Gastroesophageal sphincter (tissue), 4 donors: ENCODE results near the gene ITPRIPL2. TPM values are rescaled to one million over a fixed set of nuclear protein-coding genes. Genes with fewer than 3 reads are reported as not detected.

ENCODE experiments used
- ATAC-seq: fragments of 150-250 bp; one replicate; pipeline ENCODE4 v1.9.1; 2016; ENCODE audit warnings: mild to moderate bottlenecking, moderate library complexity
- H3K27ac ChIP-seq, 4 donors: fragments of 200-600 bp; sonication (generic) in 3 of 4; 1 replicate in 3 of 4; 2 replicates in 1 of 4; pipeline ENCODE4 v1.5.1; 2016 to 2019
- H3K27me3 ChIP-seq: fragments of 200-600 bp; sonication (generic); one replicate; pipeline ENCODE4 v1.5.1; 2019
- H3K36me3 ChIP-seq, 2 donors: fragments of 200-600 bp; sonication (generic); one replicate each; pipeline ENCODE4 v1.5.1; 2019; ENCODE audit warnings: control low read depth in 1 of 2
- H3K4me1 ChIP-seq, 3 donors: fragments of 200-600 bp; sonication (generic); 1 replicate in 2 of 3; 2 replicates in 1 of 3; pipeline ENCODE4 v1.5.1; 2016 to 2019; ENCODE audit warnings: control low read depth in 2 of 3
- H3K4me3 ChIP-seq, 2 donors: fragments of 200-600 bp; sonication (generic); one replicate each; pipeline ENCODE4 v1.5.1; 2019; ENCODE audit warnings: mild to moderate bottlenecking in 1 of 2, moderate library complexity in 1 of 2
- H3K9me3 ChIP-seq, 3 donors: fragments of 200-600 bp; sonication (generic); one replicate each; pipeline ENCODE4 v1.5.1; 2017 to 2019; ENCODE audit warnings: control low read depth in 2 of 3
- CTCF ChIP-seq, 4 experiments: fragments of 200-600 bp in 2 of 4; fragments of 450-650 bp in 2 of 4; sonication (generic) in 1 of 4; IDR thresholded peaks; one replicate each; pipeline ENCODE4 v1.5.1; 2017 to 2019; ENCODE audit warnings: antibody characterized with exemption in 4 of 4, mild to moderate bottlenecking in 2 of 4, moderate library complexity in 2 of 4
- EP300 ChIP-seq: sonication (generic); formaldehyde crosslinking; IDR thresholded peaks from one replicate; pipeline ENCODE4 v1.6.1; 2017; ENCODE audit warnings: antibody characterized with exemption, mild to moderate bottlenecking
- POLR2A ChIP-seq, 2 donors: fragments of 450-650 bp; IDR thresholded peaks; one replicate each; pipeline ENCODE4 v1.6.1; 2017; ENCODE audit warnings: antibody characterized with exemption in 2 of 2, mild to moderate bottlenecking in 2 of 2, moderate library complexity in 1 of 2
- POLR2AphosphoS5 ChIP-seq: sonication (generic); formaldehyde crosslinking; IDR thresholded peaks from one replicate; pipeline ENCODE4 v1.6.1; 2017; ENCODE audit warnings: antibody characterized with exemption
- WGBS, 2 donors: methylation state at CpG; one replicate each; pipeline ENCODE4 v1.1.5; 2018; ENCODE audit warnings: low coverage in 1 of 2; 5-methylcytosine and 5-hydroxymethylcytosine counted together
- total RNA-seq, 4 donors: library from RNA; depleted of rRNA; stranded (reverse); fragments of >200 nt; gene quantifications; one replicate each; pipeline ENCODE4 v1.1.0, GENCODE V29; 2016

ITPRIPL2 gene
- total RNA-seq, 4 donors from 2014 or later, result 53.9 to 115 (median 69.2) TPM

DNA sequence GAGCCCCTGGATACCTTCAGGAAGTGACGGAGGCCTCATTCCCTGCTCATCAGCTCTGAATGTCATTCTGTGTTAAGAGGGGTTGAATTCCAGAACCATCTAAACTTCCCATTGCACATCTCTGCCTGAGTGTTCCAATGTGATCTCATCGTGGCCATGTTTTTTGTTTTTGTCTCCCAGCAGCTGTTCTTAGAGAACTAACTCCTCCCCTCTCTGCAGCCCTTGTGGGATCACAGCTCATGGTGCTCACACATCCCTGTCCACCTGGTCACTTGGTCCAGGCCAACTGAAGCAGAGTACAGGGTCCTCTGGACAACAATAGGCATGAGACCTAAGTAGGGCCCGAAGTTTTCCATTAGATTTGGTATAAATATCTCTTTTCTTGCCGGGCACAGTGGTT is 48.3 kb downstream of the ITPRIPL2 start:
- Histone ChIP-seq H3K36me3 (no peaks in the 10 kb centered on the region), H3K4me3 (no peak overlapping the region), H3K9me3 (no peaks in the 10 kb centered on the region), H3K27me3 (peaks cover 2% of the 10 kb centered on the region), H3K27ac (no peak overlapping the region), H3K4me1 (peaks cover 0 to 1% (median 0%) of the 10 kb centered on the region in 3 donors)
- ATAC-seq, result no peak
- TF ChIP-seq POLR2A (IDR thresholded peaks at IDR 0.05) (no peak), CTCF (IDR thresholded peaks at IDR 0.05) (no peak), EP300 (no peak)
- 0 to 44% methylated on average over 1 to 2 of the region's 4 CpGs for WGBS, 2 donors

GRCh38 chr16:19163215-19163614 is 49.5 kb downstream of the ITPRIPL2 start:
- TF ChIP-seq CTCF (IDR thresholded peaks at IDR 0.05) (no peak), POLR2A (IDR thresholded peaks at IDR 0.05) (no peak), POLR2AphosphoS5 (no peak), EP300 (no peak)
- Histone ChIP-seq H3K4me3 (no peak overlapping the region), H3K27me3 (peaks cover 13% of the 10 kb centered on the region), H3K36me3 (no peaks in the 10 kb centered on the region), H3K4me1 (peaks cover 0 to 13% (median 5%) of the 10 kb centered on the region in 3 donors), H3K9me3 (no peaks in the 10 kb centered on the region), H3K27ac (no peak overlapping the region)
- WGBS, 2 donors, result 100% methylated on average over 1 of the region's 1 CpG
- ATAC-seq, result no peak

GRCh38 chr16:19164285-19164684 is 50.5 kb downstream of the ITPRIPL2 start:
- H3K27ac ChIP-seq, result no peak overlapping the region
- 61 to 72% methylated on average over 4 of the region's 4 CpGs for WGBS, 2 donors

GRCh38 chr16:19165101-19165500 is 51.3 kb downstream of the ITPRIPL2 start:
- no peaks in the 10 kb centered on the region for H3K36me3 ChIP-seq
- no peak overlapping the region for H3K27ac ChIP-seq
- H3K4me3 ChIP-seq, result no peak overlapping the region
- 79 to 85% methylated on average over 3 to 5 of the region's 5 CpGs for WGBS, 2 donors
- no peak for ATAC-seq
- TF ChIP-seq POLR2AphosphoS5, result no peak
- TF ChIP-seq EP300, result no peak
- no peaks in the 10 kb centered on the region for H3K9me3 ChIP-seq
- H3K4me1 ChIP-seq, result peaks cover 0 to 28% (median 5%) of the 10 kb centered on the region in 3 donors
- H3K27me3 ChIP-seq, result peaks cover 31% of the 10 kb centered on the region

More at GRCh38 chr16:19164285-19164684, 50.5 kb downstream of the ITPRIPL2 start:
- H3K9me3 ChIP-seq, result no peaks in the 10 kb centered on the region
- ATAC-seq, result no peak
- peaks cover 0 to 23% (median 5%) of the 10 kb centered on the region in 3 donors for H3K4me1 ChIP-seq
- TF ChIP-seq POLR2AphosphoS5, result no peak
- TF ChIP-seq CTCF (IDR thresholded peaks at IDR 0.05), result no peak
- no peak overlapping the region for H3K4me3 ChIP-seq
- no peaks in the 10 kb centered on the region for H3K36me3 ChIP-seq
- peaks cover 23% of the 10 kb centered on the region for H3K27me3 ChIP-seq

DNA sequence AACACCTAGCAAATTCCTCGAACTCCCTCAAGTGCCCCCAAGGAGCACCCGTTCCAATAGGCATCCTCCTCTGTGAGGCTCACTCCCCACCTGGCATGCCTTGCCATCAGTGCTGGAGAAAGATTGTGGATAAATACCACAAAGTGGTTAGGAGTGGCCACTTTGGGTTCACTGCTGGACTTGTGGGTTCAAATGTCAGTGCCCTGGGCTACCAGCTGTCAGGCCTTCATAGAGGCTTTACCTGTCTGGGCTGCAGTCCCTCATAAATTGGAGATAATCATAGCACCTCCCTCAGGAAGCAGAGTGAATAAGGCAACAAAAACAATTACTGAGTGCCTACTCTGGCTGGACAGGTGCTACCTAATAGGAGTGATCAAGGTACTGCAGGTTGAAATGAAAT is 52.7 kb downstream of the ITPRIPL2 start:
- no peak for TF ChIP-seq EP300
- no peak for TF ChIP-seq POLR2AphosphoS5
- TF ChIP-seq CTCF (IDR thresholded peaks at IDR 0.05), result no peak
- TF ChIP-seq POLR2A (IDR thresholded peaks at IDR 0.05), result no peak
- Histone ChIP-seq H3K27ac (no peak overlapping the region), H3K4me1 (peaks cover 0 to 28% (median 5%) of the 10 kb centered on the region in 3 donors), H3K27me3 (peaks cover 32% of the 10 kb centered on the region), H3K4me3 (no peak overlapping the region), H3K9me3 (no peaks in the 10 kb centered on the region), H3K36me3 (no peaks in the 10 kb centered on the region)
- ATAC-seq, result no peak
- WGBS, 2 donors, result 77% methylated on average over 2 of the region's 2 CpGs; no CpG with 5 or more reads in 1 of the 2 donors
